ENCODE results near the gene SYT3.

- TF ChIP-seq CTCF (IDR thresholded peaks at IDR 0.05), result no peak
- TF ChIP-seq ZFX (IDR thresholded peaks at IDR 0.05; ENCODE audit: borderline replicate concordance), result no peak
These were observed 33.4 kb upstream of the SYT3 start for GRCh38 chr19:50673118-50673517.
